Epithelial cell of esophagus (primary cell): ENCODE data around the gene CNTNAP1.

Source experiments
- DNase-seq: peaks from one replicate; pipeline ENCODE4 v3.0.0; 2010; ENCODE audit warnings: low read depth
- H3K4me3 ChIP-seq: 2 replicates; pipeline ENCODE4 v1.5.1; 2011; ENCODE audit warnings: mild to moderate bottlenecking, low read length, control low read depth
- CTCF ChIP-seq: IDR thresholded peaks from 2 replicates; pipeline ENCODE4 v1.5.1; 2011; ENCODE audit warnings: low read depth, mild to moderate bottlenecking, low read length, control low read depth, inconsistent platforms; ENCODE audit not compliant: insufficient read depth; ENCODE audit errors: missing control alignments

CNTNAP1 gene

GRCh38 chr17:42704837-42705494 lies 22.6 kb downstream of the CNTNAP1 start:
- H3K4me3 ChIP-seq, result no peak overlapping the region
- DNase-seq, result no peak
- TF ChIP-seq CTCF, result no peak

GRCh38 chr17:42706732-42707131 lies 24.4 kb downstream of the CNTNAP1 start:
- DNase-seq, result no peak
- TF ChIP-seq CTCF, result no peak
- H3K4me3 ChIP-seq, result no peak overlapping the region

- no peak for DNase-seq
- H3K4me3 ChIP-seq, result no peak overlapping the region
- TF ChIP-seq CTCF, result no peak
These were observed 26.3 kb downstream of the CNTNAP1 start for GRCh38 chr17:42708588-42708987.

GRCh38 chr17:42709561-42709960 lies 27.2 kb downstream of the CNTNAP1 start:
- DNase-seq, result no peak
- TF ChIP-seq CTCF, result no peak
- H3K4me3 ChIP-seq, result no peak overlapping the region

GRCh38 chr17:42720996-42721583 lies 38.8 kb downstream of the CNTNAP1 start:
- no peak overlapping the region for H3K4me3 ChIP-seq
- DNase-seq, result peak; percentile 75
- peak; percentile 55 for TF ChIP-seq CTCF

GRCh38 chr17:42723636-42724035 lies 41.3 kb downstream of the CNTNAP1 start:
- H3K4me3 ChIP-seq, result no peak overlapping the region
- TF ChIP-seq CTCF, result no peak
- DNase-seq, result no peak

GRCh38 chr17:42725143-42725542 lies 42.8 kb downstream of the CNTNAP1 start:
- no peak for DNase-seq
- H3K4me3 ChIP-seq, result no peak overlapping the region
- no peak for TF ChIP-seq CTCF
